Measurements from ENCODE around the gene GAS2L3.
A peak's percentile ranks its signal among the peaks of the same experiment; 100 is the strongest.
"Not testable (repeated sequence)": the region's sequence is repeated elsewhere in the genome, so short reads cannot be mapped to it uniquely, and the experiment has no call there.

GAS2L3 gene

GRCh38 chr12:100574187-100575074 is 947 bp downstream of the GAS2L3 start:
- DNase-seq (ENCODE audit: low spot score): peak; percentile 34

- peak; percentile 35 for DNase-seq (ENCODE audit: low spot score)
These were observed 3.0 kb downstream of the GAS2L3 start for GRCh38 chr12:100576331-100577036.

GRCh38 chr12:100578923-100579322 is 5.4 kb downstream of the GAS2L3 start:
- no peak for DNase-seq (ENCODE audit: low spot score)

- DNase-seq (ENCODE audit: low spot score): no peak
These were observed 6.4 kb downstream of the GAS2L3 start for GRCh38 chr12:100579844-100580243.

GRCh38 chr12:100584256-100584655 is 10.8 kb downstream of the GAS2L3 start:
- no peak for DNase-seq (ENCODE audit: low spot score)

GRCh38 chr12:100591979-100592378 is 18.5 kb downstream of the GAS2L3 start:
- DNase-seq (ENCODE audit: low spot score): no peak

- no peak for DNase-seq (ENCODE audit: low spot score)
These were observed 20.0 kb downstream of the GAS2L3 start for GRCh38 chr12:100593490-100593889.

GRCh38 chr12:100601626-100602025 is 28.1 kb downstream of the GAS2L3 start:
- no peak for DNase-seq (ENCODE audit: low spot score)

GRCh38 chr12:100602997-100603396 is 29.5 kb downstream of the GAS2L3 start:
- not testable (repeated sequence) for DNase-seq (ENCODE audit: low spot score)

- no peak for DNase-seq (ENCODE audit: low spot score)
These were observed 35.3 kb downstream of the GAS2L3 start for GRCh38 chr12:100608776-100609175.

GRCh38 chr12:100610666-100611430 is 37.4 kb downstream of the GAS2L3 start:
- DNase-seq (ENCODE audit: low spot score): no peak

- peak; percentile 40 for DNase-seq (ENCODE audit: low spot score)
These were observed 39.1 kb downstream of the GAS2L3 start for GRCh38 chr12:100612606-100613005.

- DNase-seq (ENCODE audit: low spot score): no peak
These were observed 51.1 kb downstream of the GAS2L3 start for GRCh38 chr12:100624571-100624970.

GRCh38 chr12:100632445-100632892 is 59.0 kb downstream of the GAS2L3 start:
- no peak for DNase-seq (ENCODE audit: low spot score)

GRCh38 chr12:100633082-100633785 is 59.8 kb downstream of the GAS2L3 start:
- DNase-seq (ENCODE audit: low spot score): not testable (repeated sequence)

- no peak for DNase-seq (ENCODE audit: low spot score)
These were observed 69.8 kb downstream of the GAS2L3 start for GRCh38 chr12:100643246-100643645.

GRCh38 chr12:100646896-100647295 is 73.4 kb downstream of the GAS2L3 start:
- no peak for DNase-seq (ENCODE audit: low spot score)

GRCh38 chr12:100651108-100651507 is 77.6 kb downstream of the GAS2L3 start:
- no peak for DNase-seq (ENCODE audit: low spot score)

- no peak for DNase-seq (ENCODE audit: low spot score)
These were observed 78.2 kb downstream of the GAS2L3 start for GRCh38 chr12:100651694-100652093.

GRCh38 chr12:100652488-100652887 is 79.0 kb downstream of the GAS2L3 start:
- no peak for DNase-seq (ENCODE audit: low spot score)

- no peak for DNase-seq (ENCODE audit: low spot score)
These were observed 82.7 kb downstream of the GAS2L3 start for GRCh38 chr12:100656141-100656540.

- no peak for DNase-seq (ENCODE audit: low spot score)
These were observed 83.4 kb downstream of the GAS2L3 start for GRCh38 chr12:100656856-100657255.

All from hematopoietic multipotent progenitor cell treated with erythropoietin and hydrocortisone succinate and interleukin-3 and kit ligand, for 17 days (in vitro differentiated cells).